B cell (primary cell): ENCODE data around the gene NPAS3. TPM values are rescaled to one million over a fixed set of nuclear protein-coding genes. Genes with fewer than 3 reads are reported as not detected.

Source experiments
- ATAC-seq: fragments of 200-7000 bp; cut with Tn5 transposase; one replicate; pipeline ENCODE4 v1.10.0; 2021; ENCODE audit warnings: low read depth, mild to moderate bottlenecking, moderate number of reproducible peaks, moderate library complexity
- CTCF ChIA-PET: fragments of 350-600 bp; sonication (Branson Sonifier 250); formaldehyde crosslinking; loops from one replicate; lab custom pipeline; 2021; ENCODE audit warnings: antibody characterized with exemption, inconsistent platforms; lab: Charles Lee
- POLR2A ChIA-PET: fragments of 350-600 bp; sonication (Branson Sonifier 250); formaldehyde crosslinking; loops from one replicate; lab custom pipeline; 2021; ENCODE audit warnings: antibody characterized with exemption; lab: Charles Lee
- DNase-seq: peaks from one replicate; pipeline ENCODE4 v3.0.0; 2013
- H2AFZ ChIP-seq: 2 replicates; pipeline ENCODE4 v1.6.1; 2012; ENCODE audit warnings: mild to moderate bottlenecking, low read depth, low read length; ENCODE audit not compliant: insufficient read depth, poor library complexity, severe bottlenecking
- H3K27ac ChIP-seq, 2 donors: 1 replicate in 1 of 2; 2 replicates in 1 of 2; pipeline ENCODE4 v1.5.1; 2012 to 2013; ENCODE audit warnings: low read length in 2 of 2, mild to moderate bottlenecking in 2 of 2, moderate library complexity in 1 of 2
- H3K27me3 ChIP-seq, 4 experiments: fragments of 200-600 bp in 1 of 4; sonication (generic) in 1 of 4; replicated peaks in 1 of 4; 1 replicate in 2 of 4; 2 replicates in 2 of 4; pipeline versions ENCODE4 v1.6.1 to v1.7.0; 2013 to 2016; ENCODE audit warnings: low read length in 3 of 4, mild to moderate bottlenecking in 2 of 4, mixed read lengths in 1 of 4, moderate library complexity in 1 of 4; ENCODE audit not compliant: insufficient read depth in 4 of 4, control insufficient read depth in 3 of 4; ENCODE audit errors: control extremely low read depth in 1 of 4
- H3K36me3 ChIP-seq, 2 experiments: replicated peaks in 1 of 2; 1 replicate in 1 of 2; 2 replicates in 1 of 2; pipeline versions ENCODE4 v1.6.1 to v1.7.1; 2013; ENCODE audit warnings: low read length in 1 of 2; ENCODE audit not compliant: insufficient read depth in 2 of 2, control insufficient read depth in 1 of 2; ENCODE audit errors: control extremely low read depth in 1 of 2, extremely low read depth in 1 of 2
- H3K4me1 ChIP-seq, 2 donors: fragments of 200-600 bp in 1 of 2; sonication (generic) in 1 of 2; 1 replicate in 1 of 2; 2 replicates in 1 of 2; pipeline versions ENCODE4 v1.5.1 to v1.6.1; 2013 to 2017; ENCODE audit warnings: low read length in 2 of 2; ENCODE audit not compliant: control insufficient read depth in 2 of 2, insufficient read depth in 2 of 2
- H3K4me2 ChIP-seq: replicated peaks from 2 replicates; pipeline ENCODE3; 2012; ENCODE audit warnings: mild to moderate bottlenecking, low read depth, low read length; ENCODE audit not compliant: poor library complexity, severe bottlenecking
- H3K4me3 ChIP-seq, 5 experiments: fragments of 200-600 bp in 1 of 5; sonication (generic) in 1 of 5; 1 replicate in 3 of 5; 2 replicates in 2 of 5; pipeline versions ENCODE4 v1.5.1 to v1.7.0; 2011 to 2016; ENCODE audit warnings: low read length in 4 of 5, mild to moderate bottlenecking in 4 of 5, low read depth in 2 of 5, control low read depth in 1 of 5, moderate library complexity in 1 of 5; ENCODE audit not compliant: insufficient read depth in 1 of 5; ENCODE audit errors: control extremely low read depth in 1 of 5, extremely low read depth in 1 of 5
- H3K79me2 ChIP-seq: fragments of 200-600 bp; sonication (generic); one replicate; pipeline ENCODE4 v1.6.0; 2016; ENCODE audit warnings: low read length; ENCODE audit not compliant: control insufficient read depth, insufficient read depth
- H3K9ac ChIP-seq: fragments of 200-600 bp; sonication (generic); 2 replicates; pipeline ENCODE4 v1.6.1; 2017; ENCODE audit warnings: mild to moderate bottlenecking, low read length, moderate library complexity
- H3K9me3 ChIP-seq, 3 donors: one replicate each; pipeline versions ENCODE4 v1.6.1 to v1.7.1; 2013; ENCODE audit warnings: low read length in 2 of 3; ENCODE audit not compliant: control insufficient read depth in 2 of 3, insufficient read depth in 1 of 3; ENCODE audit errors: control extremely low read depth in 1 of 3
- H4K20me1 ChIP-seq: 2 replicates; pipeline ENCODE4 v1.6.0; 2012; ENCODE audit warnings: mild to moderate bottlenecking, low read length; ENCODE audit not compliant: insufficient read depth, control insufficient read depth, poor library complexity, severe bottlenecking
- H3K27ac Mint-ChIP-seq: one replicate; pipeline ENCODE4 v1.8.0; 2021; ENCODE audit warnings: mixed read lengths
- H3K27me3 Mint-ChIP-seq: one replicate; pipeline ENCODE4 v1.8.0; 2021; ENCODE audit warnings: mixed read lengths
- H3K4me1 Mint-ChIP-seq: one replicate; pipeline ENCODE4 v1.8.0; 2021; ENCODE audit warnings: mixed read lengths
- H3K4me3 Mint-ChIP-seq: one replicate; pipeline ENCODE4 v1.8.0; 2021; ENCODE audit warnings: mixed read lengths
- H3K9me3 Mint-ChIP-seq: one replicate; pipeline ENCODE4 v1.8.0; 2022; ENCODE audit warnings: mixed read lengths; ENCODE audit not compliant: insufficient read depth
- CTCF ChIP-seq: fragments of 200-600 bp; IDR thresholded peaks from one replicate; pipeline ENCODE4 v1.8.0; 2022; ENCODE audit warnings: antibody characterized with exemption, mild to moderate bottlenecking
- EZH2 ChIP-seq: IDR thresholded peaks from 2 replicates; pipeline ENCODE4 v1.6.1; 2012; ENCODE audit warnings: borderline replicate concordance, low read depth, mild to moderate bottlenecking, moderate library complexity, low read length; ENCODE audit not compliant: insufficient read depth, poor library complexity, severe bottlenecking
- WGBS: methylation state at CpG from one replicate; pipeline ENCODE4 v1.1.5; 2013; ENCODE audit warnings: missing lambda C conversion rate; ENCODE audit not compliant: insufficient coverage; 5-methylcytosine and 5-hydroxymethylcytosine counted together
- intact Hi-C: fragments of 100-400 bp; cut with micrococcal nuclease; formaldehyde crosslinking; loops from one replicate; pipeline ENCODE4 v1.10.0; 2022
- polyA plus RNA-seq: library from polyadenylated mRNA; depleted of rRNA; stranded (reverse); fragments of >200 nt; gene quantifications from 2 replicates; pipeline ENCODE4 v1.2.3, GENCODE V29; 2012
- total RNA-seq, 2 donors: library from RNA; stranded (reverse); fragments of 120-200 nt in 1 of 2; gene quantifications; 1 replicate in 1 of 2; 2 replicates in 1 of 2; pipeline versions ENCODE4 v1.2.3 to v1.2.4, GENCODE V29; 2013 to 2022

NPAS3 gene
- total and polyA plus RNA-seq, 2 donors (not counting 1 experiment from before 2014, with no cell fraction given), result not detected

- H3K4me1 Mint-ChIP-seq, result no peaks in the 10 kb centered on the region
- no peak for ATAC-seq
- Histone ChIP-seq H3K4me1 (no peaks in the 10 kb centered on the region), H3K4me2 (no peak overlapping the region), H3K27me3 (no peaks in the 10 kb centered on the region), H2AFZ (no peak overlapping the region), H3K9me3 (no peaks in the 10 kb centered on the region), H3K27ac (no peak overlapping the region), H3K36me3 (no peaks in the 10 kb centered on the region), H3K9ac (no peak overlapping the region), H4K20me1 (no peaks in the 10 kb centered on the region), H3K4me3 (no peak overlapping the region), H3K79me2 (no peaks in the 10 kb centered on the region)
- DNase-seq, result no peak
- no peak overlapping the region for H3K27ac Mint-ChIP-seq
- intact Hi-C loops, result no loop called here
- ChIA-PET CTCF (no interaction called here), POLR2A (no interaction called here)
- 80% methylated on average over 1 of the region's 3 CpGs for WGBS
- no peaks in the 10 kb centered on the region for H3K27me3 Mint-ChIP-seq
- H3K9me3 Mint-ChIP-seq, result no peaks in the 10 kb centered on the region
- TF ChIP-seq CTCF (no peak), EZH2 (no peak)
- H3K4me3 Mint-ChIP-seq, result no peak overlapping the region
Measured at GRCh38 chr14:33728010-33728498, 789.4 kb downstream of the NPAS3 start.

- H2AFZ ChIP-seq, result no peak overlapping the region
- Mint-ChIP-seq H3K4me1 (no peaks in the 10 kb centered on the region), H3K9me3 (no peaks in the 10 kb centered on the region), H3K27ac (no peak overlapping the region), H3K27me3 (no peaks in the 10 kb centered on the region), H3K4me3 (no peak overlapping the region)
- no peak overlapping the region for H3K4me2 ChIP-seq
- ATAC-seq (no peak), DNase-seq (no peak)
- H3K9ac ChIP-seq, result no peak overlapping the region
- H3K27ac ChIP-seq, result no peak overlapping the region
- CTCF ChIA-PET, result no interaction called here
- no peaks in the 10 kb centered on the region for H3K4me1 ChIP-seq
- no CpG with 5 or more reads among the region's 1 CpG for WGBS
- no peaks in the 10 kb centered on the region for H3K36me3 ChIP-seq
- POLR2A ChIA-PET, result no interaction called here
- no peaks in the 10 kb centered on the region for H3K9me3 ChIP-seq
- H3K79me2 ChIP-seq, result no peaks in the 10 kb centered on the region
- H3K27me3 ChIP-seq, result no peaks in the 10 kb centered on the region
- H3K4me3 ChIP-seq, result no peak overlapping the region
- intact Hi-C loops, result no loop called here
- H4K20me1 ChIP-seq, result no peaks in the 10 kb centered on the region
- TF ChIP-seq CTCF (no peak), EZH2 (no peak)
Measured at GRCh38 chr14:33730156-33730555, 791.5 kb downstream of the NPAS3 start.
